AG09309 (cell line): ENCODE data around the gene TTLL5.

ENCODE experiments used
- DNase-seq: peaks from one replicate; pipeline ENCODE4 v3.0.0-alpha.2; 2010; ENCODE audit warnings: low read depth
- H3K4me3 ChIP-seq: 2 replicates; pipeline ENCODE4 v1.5.1; 2011; ENCODE audit warnings: mild to moderate bottlenecking, low read depth, low read length, moderate library complexity; ENCODE audit not compliant: control insufficient read depth
- TF ChIP-seq, protein P1 (sequence below): IDR thresholded peaks from 2 replicates; pipeline ENCODE4 v1.5.1; 2011; ENCODE audit warnings: mild to moderate bottlenecking, low read depth, low read length, inconsistent platforms; ENCODE audit not compliant: insufficient read depth, control insufficient read depth; ENCODE audit errors: missing control alignments

The TTLL5 gene

DNA sequence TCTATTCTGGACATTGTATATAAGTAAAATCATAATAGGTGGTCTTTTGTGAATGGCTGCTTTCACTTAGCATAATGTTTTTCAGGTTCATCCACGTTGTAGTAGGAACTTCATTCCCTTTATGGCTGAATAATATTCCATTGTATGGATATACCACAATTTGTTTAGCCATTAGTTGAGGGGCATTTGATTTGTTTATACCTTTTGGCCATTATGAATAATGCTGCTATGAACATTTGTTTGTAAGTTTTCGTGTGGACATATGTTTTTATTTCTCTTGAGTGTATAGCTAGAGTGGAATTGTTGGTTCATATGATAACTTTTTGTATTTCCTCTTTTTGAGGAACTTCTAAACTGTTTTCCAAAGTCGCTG is 123.3 kb downstream of the TTLL5 start:
- H3K4me3 ChIP-seq, result no peak overlapping the region
- TF ChIP-seq, protein P1, sequence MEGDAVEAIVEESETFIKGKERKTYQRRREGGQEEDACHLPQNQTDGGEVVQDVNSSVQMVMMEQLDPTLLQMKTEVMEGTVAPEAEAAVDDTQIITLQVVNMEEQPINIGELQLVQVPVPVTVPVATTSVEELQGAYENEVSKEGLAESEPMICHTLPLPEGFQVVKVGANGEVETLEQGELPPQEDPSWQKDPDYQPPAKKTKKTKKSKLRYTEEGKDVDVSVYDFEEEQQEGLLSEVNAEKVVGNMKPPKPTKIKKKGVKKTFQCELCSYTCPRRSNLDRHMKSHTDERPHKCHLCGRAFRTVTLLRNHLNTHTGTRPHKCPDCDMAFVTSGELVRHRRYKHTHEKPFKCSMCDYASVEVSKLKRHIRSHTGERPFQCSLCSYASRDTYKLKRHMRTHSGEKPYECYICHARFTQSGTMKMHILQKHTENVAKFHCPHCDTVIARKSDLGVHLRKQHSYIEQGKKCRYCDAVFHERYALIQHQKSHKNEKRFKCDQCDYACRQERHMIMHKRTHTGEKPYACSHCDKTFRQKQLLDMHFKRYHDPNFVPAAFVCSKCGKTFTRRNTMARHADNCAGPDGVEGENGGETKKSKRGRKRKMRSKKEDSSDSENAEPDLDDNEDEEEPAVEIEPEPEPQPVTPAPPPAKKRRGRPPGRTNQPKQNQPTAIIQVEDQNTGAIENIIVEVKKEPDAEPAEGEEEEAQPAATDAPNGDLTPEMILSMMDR, result no peak
- no peak for DNase-seq

DNA sequence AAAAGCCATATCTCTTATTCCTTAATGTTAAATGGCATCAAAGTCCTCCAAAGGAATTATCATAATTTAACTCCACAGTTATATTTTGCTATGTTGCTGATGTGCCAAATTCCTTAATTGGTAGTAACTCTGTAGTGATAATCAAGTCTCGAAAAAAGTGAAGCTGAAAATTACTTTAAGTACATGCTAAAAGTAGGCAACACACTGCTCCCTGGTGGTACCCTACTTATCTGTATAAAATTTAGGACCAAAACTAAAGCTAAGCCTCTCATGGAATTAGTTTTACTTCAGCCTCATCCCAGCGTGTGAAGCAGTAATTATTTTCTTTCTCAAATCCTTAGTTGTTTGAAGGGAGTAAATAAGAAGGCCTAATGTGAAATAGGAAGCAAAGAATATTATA is 132.8 kb downstream of the TTLL5 start:
- peak; percentile 10 for DNase-seq
- TF ChIP-seq, protein P1, result peak; percentile 30
- H3K4me3 ChIP-seq, result no peak overlapping the region

DNA sequence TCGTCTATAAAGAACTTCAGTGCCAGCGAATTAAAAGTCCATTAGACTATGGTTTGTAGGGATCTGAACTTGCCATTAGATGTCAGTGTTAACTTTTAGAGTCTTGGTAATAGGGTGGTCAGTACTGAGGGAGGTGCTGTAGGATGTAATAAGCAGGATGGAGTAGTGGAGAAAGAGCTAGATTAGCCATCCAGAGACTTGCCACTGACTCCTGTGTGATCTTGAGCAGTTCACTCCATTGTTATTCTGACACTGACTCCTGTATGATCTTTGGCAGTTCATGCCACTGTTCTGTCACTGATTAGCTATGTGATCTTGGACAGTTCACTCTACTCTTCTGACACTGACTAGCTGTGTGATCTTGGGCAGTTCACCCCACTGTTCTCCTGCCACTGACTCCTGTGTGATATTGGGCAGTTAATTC is 133.6 kb downstream of the TTLL5 start:
- DNase-seq, result peak; percentile 63
- TF ChIP-seq, protein P1, result peak; percentile 63
- H3K4me3 ChIP-seq, result no peak overlapping the region

DNA sequence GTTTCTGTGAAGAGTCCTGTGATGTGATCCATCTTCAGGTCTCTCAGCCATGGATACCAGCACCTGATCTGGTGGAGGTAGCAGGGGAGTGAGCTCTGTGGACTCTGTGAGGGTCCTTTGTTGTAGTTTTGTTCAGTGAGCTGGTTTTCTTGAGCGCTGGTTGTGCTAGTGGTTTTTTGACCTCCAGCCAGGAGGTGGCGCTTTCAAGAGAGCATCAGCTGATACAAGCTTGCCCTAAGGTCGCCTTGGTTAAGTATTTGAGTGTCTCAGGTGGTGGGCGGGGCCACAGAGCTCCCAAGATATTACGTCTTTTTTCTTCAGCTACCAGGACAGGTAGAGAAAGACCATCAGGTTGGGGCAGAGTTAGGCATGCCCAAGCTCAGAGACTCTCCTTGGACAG is 139.7 kb downstream of the TTLL5 start:
- H3K4me3 ChIP-seq, result no peak overlapping the region
- TF ChIP-seq, protein P1, result no peak
- DNase-seq, result no peak

DNA sequence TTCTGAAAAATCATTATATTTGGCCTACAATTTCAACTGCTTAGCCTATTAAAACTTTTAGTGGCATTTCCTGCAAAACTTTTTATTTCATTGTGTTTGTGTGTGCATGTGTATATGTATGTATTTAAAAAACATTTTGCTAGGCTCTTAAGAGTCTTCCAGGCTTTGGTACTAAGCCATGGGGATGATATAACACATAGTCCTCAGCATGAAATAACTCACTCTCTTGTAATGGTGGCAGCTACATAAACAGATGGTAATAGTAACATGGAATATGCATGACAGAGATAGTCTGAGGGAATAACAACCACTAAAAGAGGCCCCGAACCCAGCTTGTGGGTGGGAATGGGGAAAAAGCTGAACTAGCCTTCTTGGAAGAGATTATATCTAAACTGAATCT is 141.4 kb downstream of the TTLL5 start:
- H3K4me3 ChIP-seq, result no peak overlapping the region
- DNase-seq, result no peak
- TF ChIP-seq, protein P1, result no peak

DNA sequence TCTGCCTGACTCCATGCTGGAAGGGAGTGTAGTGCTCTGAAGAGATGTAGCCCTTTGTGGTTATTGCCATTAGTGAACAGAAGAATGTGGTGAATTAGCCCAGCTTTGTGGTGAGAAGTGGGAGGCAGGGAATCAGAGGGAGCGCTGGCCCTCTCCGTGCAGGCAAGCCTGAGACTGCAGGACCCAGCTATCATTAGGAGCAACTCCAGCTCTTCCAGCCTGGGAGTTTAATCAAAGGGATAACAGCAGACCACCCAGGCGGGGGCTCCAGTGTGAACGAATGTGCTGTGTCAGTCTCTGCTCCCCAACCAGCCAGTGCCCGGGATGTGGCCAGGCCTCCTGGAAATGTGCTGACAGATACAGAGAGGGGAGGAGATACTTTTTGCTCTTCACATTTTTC is 142.7 kb downstream of the TTLL5 start:
- DNase-seq, result no peak
- H3K4me3 ChIP-seq, result no peak overlapping the region
- TF ChIP-seq, protein P1, result no peak

DNA sequence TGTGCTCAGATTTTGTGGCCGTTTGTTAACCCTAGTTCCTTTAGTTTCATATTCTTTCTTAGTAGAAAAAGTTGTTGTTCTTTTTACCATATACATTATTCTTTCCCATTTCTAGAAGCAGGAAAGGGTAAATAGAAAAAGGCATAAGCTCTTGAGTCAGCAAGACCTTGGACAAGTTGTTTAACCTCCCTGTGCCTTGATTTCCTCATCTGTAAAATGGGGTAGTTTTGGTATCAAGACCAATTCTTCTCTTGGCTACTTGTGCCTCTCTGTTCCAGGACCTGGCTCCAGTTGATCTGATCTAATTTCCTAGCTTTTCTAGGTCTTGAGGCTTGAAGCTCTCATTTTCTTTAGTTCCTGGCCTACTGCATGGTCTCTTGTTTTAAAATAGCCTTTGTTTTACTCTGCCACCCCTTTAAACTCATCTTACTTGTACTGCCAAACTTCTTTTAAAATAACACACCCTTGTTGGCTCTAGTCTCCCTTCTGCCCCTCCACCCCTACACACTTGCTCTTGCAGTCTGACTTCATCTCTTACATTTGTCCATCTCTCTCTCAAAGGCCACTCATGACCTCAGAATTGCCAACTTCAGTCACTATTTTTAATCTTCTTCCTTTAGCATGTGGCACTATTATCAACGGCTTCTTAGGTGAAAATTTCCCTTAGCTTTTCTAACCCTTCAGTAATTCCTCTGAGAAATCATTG is 143.7 kb downstream of the TTLL5 start:
- TF ChIP-seq, protein P1, result no peak
- no peak for DNase-seq
- no peak overlapping the region for H3K4me3 ChIP-seq
